ENCODE results near the gene TM4SF18.
"Not testable (repeated sequence)": the region's sequence is repeated elsewhere in the genome, so short reads cannot be mapped to it uniquely, and the experiment has no call there.

The TM4SF18 gene

DNA sequence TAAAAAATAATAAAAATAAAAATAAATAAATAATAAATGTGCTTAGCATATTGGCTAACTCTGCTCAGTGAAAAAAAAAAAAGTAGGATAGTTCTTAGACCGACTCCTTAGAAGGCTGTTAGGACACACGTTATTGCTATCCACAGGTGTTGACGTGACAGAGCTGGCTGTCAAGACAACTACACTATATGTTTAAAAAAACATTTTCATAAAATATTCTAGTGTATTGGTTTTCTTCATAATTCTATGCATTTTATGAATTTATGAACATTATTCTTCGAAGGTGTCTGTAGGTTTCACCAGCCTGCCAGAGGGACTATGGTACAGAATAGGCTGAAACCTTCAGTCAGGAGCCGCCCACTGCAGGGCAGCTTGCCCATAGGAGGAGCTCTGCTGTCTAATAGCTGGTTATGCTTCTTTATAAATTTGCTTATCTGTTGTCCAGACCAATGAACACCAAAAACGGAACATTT, 34.8 kb upstream of the TM4SF18 start:
- FAIRE-seq: no peak

DNA sequence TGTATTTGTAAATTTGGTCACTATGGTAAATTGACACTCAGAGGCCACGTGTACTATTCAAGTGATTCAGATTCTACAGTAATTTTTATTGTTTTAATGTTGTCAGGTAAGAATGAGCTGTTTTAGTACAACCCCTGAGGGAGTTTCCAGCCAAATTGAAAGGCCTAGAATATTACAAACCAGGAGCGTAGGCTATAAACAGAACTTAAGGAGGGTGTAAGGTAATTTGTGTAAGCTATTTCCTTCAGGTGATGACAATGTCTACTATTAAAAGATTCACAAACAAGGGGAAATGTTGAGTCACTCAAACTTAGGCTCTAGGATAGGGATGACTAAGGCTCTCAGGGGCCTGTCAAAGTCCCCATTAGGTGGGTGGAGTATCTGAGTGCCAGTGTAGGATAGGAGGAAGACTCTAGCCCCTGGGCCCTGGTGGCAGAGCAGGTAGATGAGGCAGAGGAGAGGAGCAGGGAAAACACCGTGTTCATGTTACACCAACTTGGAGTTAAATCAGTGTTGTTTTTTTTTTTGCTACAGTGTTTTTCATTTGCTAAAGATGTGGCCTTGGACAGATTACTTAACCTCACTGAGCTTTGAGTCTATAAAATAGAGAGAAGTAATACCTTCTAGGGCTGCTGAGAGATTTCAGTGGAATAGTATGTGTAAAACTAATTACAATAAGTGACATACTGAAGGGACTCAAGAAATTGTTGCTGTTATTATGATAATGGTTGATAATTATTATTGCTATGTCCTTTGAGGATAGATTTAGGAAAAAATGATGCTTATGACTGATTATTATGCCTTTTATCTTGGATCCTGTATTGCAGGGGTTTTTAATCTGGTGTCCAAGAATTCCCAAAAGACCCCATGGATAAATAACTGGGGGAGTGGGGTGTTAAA, 33.8 kb upstream of the TM4SF18 start:
- no peak for FAIRE-seq

DNA sequence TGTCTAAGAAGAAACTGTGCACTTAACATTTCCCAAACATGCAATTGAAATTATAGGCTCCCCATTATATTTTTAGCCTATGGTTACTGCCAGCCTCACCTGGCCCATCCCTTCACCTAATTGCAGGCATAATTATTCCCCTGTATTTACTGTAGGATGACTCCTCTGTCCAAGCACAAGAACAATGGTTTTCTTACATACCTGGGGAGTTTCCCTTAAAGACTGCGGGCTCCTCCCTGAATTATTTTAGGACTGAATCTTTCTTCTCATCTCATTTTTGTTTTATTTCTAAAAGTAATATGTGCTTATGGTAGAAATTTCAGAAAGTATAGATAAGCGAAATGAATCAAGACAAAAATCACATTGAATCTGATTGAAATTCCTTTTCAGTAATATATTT, 32.6 kb upstream of the TM4SF18 start:
- FAIRE-seq: no peak

DNA sequence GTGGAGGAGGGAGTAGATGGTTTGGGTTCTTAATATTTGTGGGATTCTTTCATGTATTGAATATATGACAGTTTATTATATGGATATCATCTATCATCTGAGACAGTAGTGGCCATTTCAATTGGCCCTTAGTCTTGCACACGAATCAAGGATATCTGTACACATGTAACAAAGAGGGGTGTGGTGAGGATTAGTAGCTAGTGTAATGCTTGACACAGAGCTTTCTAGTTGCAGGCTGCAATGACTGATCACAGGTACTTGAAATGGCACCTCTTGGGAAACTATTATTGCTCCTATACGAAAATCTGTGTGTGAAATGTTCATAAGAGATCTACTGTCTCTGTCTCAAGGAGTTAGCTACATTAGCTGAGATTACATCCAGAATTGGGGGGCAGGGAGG, 31.2 kb upstream of the TM4SF18 start:
- no peak for FAIRE-seq

DNA sequence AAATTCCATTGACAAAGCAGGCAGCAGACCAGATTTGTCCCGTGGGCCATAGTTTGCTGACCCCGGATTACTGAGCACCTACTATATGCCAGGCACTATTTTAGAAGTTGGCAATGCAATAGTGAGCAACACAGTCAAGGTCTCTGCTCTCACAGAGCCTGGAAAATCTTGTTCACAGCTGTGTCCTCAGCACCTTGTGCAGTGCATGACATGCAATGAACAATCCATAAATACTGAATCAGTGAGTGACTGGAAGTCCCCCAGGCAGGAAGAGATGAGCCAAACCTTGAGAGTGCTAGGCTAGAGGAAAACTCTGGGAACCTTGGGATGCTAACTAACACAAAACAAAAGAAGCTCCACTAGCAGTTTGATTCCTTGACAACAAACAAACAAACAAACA, 29.6 kb upstream of the TM4SF18 start:
- no peak for FAIRE-seq

GRCh38 chr3:149362366-149362765, 28.9 kb upstream of the TM4SF18 start:
- no peak for FAIRE-seq

GRCh38 chr3:149356630-149357029, 23.2 kb upstream of the TM4SF18 start:
- FAIRE-seq: no peak

DNA sequence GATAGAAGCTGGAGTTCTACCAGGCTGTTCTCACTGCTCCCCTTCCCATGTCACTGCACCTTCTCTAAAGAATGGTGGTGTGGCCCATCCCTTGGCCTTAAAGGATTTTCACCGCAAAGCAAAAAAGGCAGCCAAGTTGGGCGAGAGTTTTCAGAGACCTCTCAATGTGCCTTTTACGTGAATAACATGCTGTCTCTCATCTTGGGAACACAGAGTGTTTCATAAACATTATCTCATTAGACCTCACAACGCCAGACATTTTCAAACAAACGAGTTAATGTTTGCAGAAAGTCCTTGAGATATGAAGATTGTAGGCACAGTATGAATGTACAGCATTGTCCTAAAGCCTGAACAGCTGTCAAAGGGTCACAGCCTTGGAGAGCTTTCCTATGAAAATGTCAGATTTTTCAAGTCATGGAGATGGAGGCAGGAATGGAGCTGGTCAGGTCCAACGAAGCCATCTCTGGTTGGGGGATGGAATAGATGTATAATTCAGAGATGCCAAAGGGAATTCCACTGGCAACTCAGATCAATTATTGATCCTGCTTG, 22.7 kb upstream of the TM4SF18 start:
- FAIRE-seq: no peak

- no peak for FAIRE-seq
These were observed 20.2 kb upstream of the TM4SF18 start for GRCh38 chr3:149353581-149354184.

GRCh38 chr3:149352556-149352955, 19.1 kb upstream of the TM4SF18 start:
- no peak for FAIRE-seq

DNA sequence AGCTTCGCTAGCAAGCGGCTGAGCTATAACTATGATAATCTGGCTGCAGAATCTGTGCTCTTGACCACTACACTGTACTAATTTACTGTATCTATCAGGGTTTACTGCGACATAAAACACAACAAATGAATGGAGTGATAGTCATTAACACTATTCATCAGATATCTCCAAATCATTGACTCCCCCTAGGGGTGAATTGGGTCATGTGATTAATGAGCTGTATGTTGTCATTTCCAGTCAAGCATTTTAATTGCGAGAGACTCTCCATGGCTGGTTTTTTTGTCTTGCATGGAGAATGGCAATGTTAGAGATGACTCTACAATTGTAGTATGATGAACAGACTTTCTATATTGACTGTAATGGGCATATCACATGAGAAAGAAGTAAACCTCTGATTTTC, 10.5 kb upstream of the TM4SF18 start:
- no peak for FAIRE-seq

DNA sequence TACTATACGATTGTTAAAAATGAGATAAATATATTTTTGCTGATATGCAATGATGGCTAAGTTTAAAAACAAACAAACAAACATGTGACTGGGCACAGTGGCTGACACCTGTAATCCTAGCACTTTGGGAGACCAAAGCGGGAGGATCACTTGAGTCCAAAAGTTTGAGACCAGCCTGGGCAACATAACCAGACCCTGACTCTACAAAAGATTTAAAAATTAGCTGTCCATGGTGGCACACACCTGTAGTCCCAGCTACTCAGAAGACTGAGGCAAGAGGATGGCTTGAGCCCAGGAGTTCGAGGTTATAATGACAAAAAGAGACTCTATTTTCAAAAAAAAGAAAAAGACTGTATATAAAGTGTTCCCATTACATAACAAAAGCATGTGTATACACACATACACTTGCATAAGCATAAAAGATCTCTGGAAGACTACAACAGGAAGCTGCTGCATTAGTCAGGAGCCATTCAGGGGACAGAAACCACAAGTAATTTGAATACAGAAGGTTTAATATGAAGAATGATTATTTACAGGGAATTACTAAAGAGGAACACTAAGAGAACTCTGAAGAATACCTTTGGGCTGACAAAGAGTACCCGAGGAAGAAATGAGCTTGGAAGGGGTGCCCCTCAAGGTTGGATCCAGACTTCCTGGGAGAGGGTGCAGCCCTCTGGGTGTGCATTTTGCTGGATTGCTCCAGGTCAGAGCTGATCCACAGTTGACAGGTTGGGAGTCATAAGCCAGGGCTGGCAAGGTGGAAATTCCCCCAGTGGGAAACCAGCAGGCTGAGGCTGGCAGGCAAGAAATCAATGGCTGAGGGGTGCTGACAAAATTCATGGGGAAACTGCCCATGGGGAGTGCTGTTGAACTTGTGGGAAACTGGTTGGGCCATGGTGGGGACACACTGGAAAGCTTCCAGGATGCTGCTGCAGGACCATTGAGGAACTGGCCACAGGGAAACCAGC, 9.3 kb upstream of the TM4SF18 start:
- no peak for FAIRE-seq

DNA sequence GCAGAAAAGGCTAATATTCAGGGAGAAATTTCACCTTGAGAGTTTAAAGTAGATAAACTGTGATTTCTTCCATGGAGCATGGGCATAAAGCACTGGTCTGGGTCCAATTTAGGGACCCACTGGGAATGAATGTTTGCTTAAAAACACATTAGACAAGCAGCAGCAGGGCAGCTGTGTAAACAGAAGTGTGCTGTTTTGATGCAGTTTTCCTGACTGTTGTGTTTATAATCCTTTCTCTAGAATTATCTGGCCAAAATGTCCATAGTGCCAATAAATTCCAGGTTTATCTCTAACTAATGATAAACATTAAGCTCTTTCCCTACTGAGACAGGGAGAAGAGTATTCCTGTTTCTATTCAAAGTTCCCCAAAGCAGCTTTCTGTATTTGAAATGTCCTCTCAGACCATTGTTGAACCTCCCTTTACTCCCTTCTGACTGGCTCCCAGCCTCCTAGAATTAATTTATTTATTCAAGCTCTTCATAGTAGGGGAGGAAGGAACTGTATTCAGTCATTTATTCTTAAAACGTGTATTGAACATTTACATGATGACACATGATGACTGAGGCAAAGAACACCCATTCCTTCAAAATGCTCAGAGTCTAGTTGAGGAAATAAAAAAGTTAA, 7.0 kb upstream of the TM4SF18 start:
- FAIRE-seq: no peak

DNA sequence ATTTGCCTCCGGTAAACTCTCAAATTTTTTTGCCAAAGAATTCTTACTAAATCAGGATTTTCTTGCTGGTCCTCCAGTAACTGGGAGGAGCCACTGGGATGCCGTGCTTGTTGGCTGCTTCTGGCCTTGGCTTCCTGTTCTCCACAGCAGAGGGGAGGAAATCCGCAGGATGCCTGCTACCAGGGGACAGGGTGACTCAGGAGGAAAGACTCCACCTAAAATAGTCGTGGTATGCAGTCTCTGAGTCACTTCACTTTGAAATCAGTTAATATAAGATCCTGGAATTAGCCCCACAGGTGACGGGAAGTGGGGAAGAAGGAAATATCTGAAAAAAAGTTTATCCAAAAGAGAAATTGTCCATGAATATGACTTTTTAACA, 6.5 kb upstream of the TM4SF18 start:
- no peak for FAIRE-seq

DNA sequence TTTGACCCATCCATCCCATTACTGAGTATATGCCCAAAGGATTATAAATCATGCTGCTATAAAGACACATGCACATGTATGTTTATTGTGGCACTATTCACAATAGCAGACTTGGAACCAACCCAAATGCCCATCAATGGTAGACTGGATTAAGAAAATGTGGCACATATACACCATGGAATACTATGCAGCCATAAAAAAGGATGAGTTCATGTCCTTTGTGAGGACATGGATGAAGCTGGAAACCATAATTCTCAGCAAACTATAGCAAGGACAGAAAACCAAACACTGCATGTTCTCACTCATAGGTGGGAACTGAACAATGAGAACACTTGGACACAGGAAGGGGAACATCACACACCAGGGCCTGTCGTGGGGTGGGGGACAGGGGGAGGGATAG, 4.0 kb upstream of the TM4SF18 start:
- not testable (repeated sequence) for FAIRE-seq

DNA sequence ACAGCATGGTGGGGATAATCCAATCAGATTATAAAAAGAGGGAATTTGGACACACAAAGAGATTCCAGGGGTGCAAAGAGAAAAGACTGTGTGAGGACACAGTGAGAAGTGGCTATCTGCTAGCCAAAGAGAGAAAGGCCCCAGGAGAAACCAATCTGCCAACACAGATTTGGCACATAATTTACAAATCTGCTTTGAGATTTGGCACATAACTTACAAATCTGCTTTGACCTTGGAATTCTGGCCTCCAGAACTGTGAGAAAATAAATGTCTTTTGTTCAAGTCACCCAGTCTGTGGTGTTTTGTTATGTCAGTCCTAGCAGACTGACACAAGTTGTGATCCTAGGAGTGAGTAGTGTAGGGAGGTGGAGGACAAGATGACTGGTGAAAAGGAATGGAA, 3.5 kb upstream of the TM4SF18 start:
- FAIRE-seq: no peak

DNA sequence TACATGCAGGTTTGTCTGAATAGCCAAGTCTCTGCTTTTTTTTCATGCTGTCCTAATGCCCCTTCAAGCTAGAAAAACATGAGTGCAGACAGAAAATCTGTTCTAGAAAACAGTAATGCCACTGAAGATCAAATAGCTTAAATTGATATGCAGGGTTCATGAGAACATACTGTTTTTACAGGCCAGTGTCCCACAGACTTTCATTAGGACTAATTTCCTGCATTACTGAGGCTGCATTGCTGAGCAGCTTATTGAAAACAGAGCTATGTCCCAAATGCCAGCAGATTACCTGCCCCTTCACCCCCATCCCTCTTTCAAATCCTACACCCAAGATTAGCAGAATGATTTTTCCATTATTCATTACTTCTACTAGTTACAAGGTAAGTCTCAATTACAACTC, 665 bp downstream of the TM4SF18 start:
- FAIRE-seq: no peak

DNA sequence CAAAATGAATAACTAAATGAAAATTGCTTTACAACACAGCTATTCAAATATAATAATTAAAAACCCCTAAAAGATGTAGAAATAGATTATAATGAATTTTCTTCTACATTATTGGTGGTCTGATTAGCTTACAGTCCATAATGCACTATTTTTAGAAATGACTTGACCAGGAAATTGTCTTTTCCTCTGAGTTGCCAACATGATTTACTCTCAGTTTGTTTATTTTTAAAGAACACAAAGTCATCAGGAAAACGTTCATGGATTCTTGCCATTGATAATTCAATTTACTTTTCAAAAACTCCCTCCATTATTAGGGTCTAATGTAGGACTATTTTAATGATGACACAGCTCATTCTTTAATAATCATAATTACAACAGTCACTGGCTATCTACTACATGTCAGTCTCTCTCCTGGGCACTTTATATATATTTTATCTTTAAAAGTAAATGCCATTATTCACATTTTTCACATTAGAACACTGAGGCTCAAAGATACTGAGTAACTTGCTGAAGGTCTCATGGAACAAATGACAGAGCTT, 1.1 kb downstream of the TM4SF18 start:
- no peak for FAIRE-seq

DNA sequence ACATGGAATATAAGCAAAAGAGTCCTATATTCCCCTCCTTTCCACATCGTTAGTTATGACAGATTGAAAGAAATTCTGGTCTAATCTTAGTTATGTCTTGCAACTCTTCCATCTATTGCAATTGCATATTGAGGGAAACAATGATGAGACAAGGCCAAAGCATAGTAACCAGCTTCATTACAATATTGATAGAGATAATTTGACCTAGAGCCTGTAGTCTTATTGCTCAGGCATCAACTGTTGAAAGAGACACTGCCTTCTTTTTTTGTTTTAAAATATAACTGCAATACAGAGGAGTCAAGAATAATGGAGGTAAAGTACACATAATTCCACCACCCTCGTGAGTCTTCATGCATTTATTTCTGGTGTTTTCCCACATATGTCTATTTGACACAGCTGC, 2.0 kb downstream of the TM4SF18 start:
- no peak for FAIRE-seq

DNA sequence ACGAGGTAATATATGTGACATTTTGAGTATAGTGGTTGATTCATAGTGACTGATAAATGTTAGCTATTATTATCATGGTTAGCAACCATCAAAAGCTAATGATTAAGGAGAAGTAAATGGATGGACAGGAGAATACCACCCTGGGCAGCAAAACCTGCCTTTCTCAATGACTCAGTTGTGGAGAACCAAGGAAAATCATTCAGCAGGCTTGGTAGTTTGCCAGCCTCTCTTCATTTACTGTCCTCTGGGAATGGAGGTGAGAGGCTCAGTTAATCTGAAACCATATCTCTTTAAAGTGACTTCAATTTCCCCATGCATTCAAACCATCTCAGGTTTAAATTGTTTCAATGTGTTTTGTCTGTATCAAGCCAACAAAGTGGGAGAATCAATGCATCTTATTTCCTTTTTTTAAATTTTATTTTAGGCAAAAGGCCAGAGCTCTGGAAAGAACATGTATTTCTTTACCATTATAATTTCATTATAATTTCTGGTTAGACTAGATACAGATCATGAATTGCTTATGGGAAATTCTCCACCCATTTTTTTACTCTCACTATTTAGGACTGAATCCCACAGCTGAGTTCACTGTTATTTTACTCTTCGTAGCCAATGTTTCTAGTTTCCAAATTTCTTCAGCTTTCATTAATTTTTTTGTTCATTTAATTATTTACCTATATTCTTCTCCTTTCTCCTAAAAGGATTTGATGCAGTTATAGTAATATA, 2.7 kb downstream of the TM4SF18 start:
- no peak for FAIRE-seq

- no peak for FAIRE-seq
These were observed 6.3 kb downstream of the TM4SF18 start for GRCh38 chr3:149327156-149327555.
